Measurements from ENCODE around the gene ASB1. TPM values are rescaled to one million over a fixed set of nuclear protein-coding genes. Genes with fewer than 3 reads are reported as not detected.
A peak's percentile ranks its signal among the peaks of the same experiment; 100 is the strongest.

Gene ASB1
- total and polyA plus RNA-seq, 2 of the 13 experiments (the other 11 are each of a cell fraction or from before 2014, with no cell fraction given), result 48.6 to 49.2 TPM

DNA sequence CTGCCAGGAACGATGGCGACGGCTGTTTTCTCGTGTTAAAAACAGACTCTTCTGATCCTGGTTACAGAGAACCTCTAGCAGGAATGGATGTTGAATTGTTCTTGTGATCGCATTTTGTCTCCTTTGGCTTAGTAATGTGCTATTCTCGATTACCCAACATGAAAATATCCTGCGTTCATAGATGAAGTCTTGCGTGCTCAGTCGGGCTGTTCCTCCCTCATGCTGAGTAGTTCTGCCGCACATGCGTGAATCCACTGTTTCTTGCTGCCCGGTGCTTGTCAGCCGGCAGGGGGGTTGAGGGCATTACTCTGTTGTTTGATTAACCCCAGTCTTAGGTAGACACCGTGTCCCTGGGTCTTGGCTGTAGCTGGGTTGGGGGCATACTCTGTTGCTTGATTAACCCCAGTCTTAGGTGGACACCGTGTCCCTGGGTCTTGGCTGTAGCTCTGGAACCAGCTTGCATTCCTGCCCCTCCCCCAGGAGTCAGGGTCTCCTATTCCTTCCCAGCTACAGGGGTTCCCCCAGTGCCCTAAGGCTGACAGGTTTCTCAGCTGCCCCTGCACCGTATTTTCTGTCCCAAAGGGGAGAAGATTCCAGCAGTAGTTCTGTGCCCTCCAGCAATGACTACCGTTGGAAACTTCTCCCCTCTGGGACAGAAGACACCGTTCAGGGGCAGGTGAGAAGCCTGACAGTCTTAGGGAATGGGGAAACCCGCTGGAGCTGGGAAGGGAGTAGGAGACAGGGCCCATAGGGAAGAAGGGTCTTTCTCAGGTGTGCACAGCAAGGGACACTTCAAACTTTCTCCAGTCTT lies 22.1 kb upstream of the ASB1 start (continued):
- TF ChIP-seq, protein P1, sequence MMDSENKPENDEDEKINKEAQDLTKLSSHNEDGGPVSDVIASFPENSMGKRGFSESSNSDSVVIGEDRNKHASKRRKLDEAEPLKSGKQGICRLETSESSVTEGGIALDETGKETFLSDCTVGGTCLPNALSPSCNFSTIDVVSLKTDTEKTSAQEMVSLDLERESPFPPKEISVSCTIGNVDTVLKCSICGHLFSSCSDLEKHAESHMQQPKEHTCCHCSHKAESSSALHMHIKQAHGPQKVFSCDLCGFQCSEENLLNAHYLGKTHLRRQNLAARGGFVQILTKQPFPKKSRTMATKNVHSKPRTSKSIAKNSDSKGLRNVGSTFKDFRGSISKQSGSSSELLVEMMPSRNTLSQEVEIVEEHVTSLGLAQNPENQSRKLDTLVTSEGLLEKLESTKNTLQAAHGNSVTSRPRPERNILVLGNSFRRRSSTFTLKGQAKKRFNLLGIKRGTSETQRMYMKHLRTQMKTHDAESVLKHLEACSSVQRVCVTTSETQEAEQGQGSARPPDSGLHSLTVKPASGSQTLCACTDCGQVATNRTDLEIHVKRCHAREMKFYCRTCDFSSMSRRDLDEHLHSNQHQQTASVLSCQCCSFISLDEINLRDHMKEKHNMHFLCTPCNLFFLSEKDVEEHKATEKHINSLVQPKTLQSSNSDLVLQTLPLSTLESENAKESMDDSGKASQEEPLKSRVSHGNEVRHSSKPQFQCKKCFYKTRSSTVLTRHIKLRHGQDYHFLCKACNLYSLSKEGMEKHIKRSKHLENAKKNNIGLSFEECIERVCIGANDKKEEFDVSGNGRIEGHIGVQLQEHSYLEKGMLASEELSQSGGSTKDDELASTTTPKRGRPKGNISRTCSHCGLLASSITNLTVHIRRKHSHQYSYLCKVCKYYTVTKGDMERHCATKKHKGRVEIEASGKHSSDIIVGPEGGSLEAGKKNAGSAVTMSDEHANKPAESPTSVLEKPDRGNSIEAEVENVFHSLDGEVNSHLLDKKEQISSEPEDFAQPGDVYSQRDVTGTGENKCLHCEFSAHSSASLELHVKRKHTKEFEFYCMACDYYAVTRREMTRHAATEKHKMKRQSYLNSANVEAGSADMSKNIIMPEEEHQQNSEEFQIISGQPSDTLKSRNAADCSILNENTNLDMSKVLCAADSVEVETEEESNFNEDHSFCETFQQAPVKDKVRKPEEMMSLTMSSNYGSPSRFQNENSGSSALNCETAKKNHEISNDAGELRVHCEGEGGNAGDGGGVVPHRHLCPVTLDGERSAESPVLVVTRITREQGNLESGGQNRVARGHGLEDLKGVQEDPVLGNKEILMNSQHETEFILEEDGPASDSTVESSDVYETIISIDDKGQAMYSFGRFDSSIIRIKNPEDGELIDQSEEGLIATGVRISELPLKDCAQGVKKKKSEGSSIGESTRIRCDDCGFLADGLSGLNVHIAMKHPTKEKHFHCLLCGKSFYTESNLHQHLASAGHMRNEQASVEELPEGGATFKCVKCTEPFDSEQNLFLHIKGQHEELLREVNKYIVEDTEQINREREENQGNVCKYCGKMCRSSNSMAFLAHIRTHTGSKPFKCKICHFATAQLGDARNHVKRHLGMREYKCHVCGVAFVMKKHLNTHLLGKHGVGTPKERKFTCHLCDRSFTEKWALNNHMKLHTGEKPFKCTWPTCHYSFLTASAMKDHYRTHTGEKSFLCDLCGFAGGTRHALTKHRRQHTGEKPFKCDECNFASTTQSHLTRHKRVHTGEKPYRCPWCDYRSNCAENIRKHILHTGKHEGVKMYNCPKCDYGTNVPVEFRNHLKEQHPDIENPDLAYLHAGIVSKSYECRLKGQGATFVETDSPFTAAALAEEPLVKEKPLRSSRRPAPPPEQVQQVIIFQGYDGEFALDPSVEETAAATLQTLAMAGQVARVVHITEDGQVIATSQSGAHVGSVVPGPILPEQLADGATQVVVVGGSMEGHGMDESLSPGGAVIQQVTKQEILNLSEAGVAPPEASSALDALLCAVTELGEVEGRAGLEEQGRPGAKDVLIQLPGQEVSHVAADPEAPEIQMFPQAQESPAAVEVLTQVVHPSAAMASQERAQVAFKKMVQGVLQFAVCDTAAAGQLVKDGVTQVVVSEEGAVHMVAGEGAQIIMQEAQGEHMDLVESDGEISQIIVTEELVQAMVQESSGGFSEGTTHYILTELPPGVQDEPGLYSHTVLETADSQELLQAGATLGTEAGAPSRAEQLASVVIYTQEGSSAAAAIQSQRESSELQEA (CRISPR knock-in tag; IDR thresholded peaks at IDR 0.05; ENCODE audit: not compliant biosample characterization), result peak; percentile 44
- TF ChIP-seq ZNF75D (CRISPR knock-in tag; IDR thresholded peaks at IDR 0.05; ENCODE audit: borderline replicate concordance) (no peak), DMAP1 (CRISPR knock-in tag; IDR thresholded peaks at IDR 0.05) (no peak), HES4 (CRISPR knock-in tag; IDR thresholded peaks at IDR 0.05; ENCODE audit: borderline replicate concordance) (0 out of 2 replicates have a peak, but pooled peaks have one; percentile 4), NR1H2 (CRISPR knock-in tag; IDR thresholded peaks at IDR 0.05; ENCODE audit: borderline replicate concordance, low read depth) (no peak), ZNF136 (CRISPR knock-in tag; IDR thresholded peaks at IDR 0.05; ENCODE audit: low read depth) (no peak), RFX5 (IDR thresholded peaks at IDR 0.05; ENCODE audit: low read depth, low read length) (no peak), CBFB (CRISPR knock-in tag; IDR thresholded peaks at IDR 0.05) (no peak), ZNF20 (CRISPR knock-in tag; IDR thresholded peaks at IDR 0.05) (no peak), NR2F1 (CRISPR knock-in tag; IDR thresholded peaks at IDR 0.05) (no peak), PHB2 (IDR thresholded peaks at IDR 0.05; ENCODE audit: partially characterized antibody) (no peak), U2AF2 (IDR thresholded peaks at IDR 0.05; ENCODE audit: low read depth, low read length) (no peak), FOXA1 (IDR thresholded peaks at IDR 0.05) (no peak), FOXA1 (CRISPR knock-in tag; IDR thresholded peaks at IDR 0.05) (no peak), SNAPC2 (CRISPR knock-in tag; IDR thresholded peaks at IDR 0.05) (no peak), ZNF569 (CRISPR knock-in tag; IDR thresholded peaks at IDR 0.05; ENCODE audit: borderline replicate concordance) (no peak), ZNF768 (CRISPR knock-in tag; IDR thresholded peaks at IDR 0.05) (0 out of 2 replicates have a peak, but pooled peaks have one; percentile 1), BHLHE40 (IDR thresholded peaks at IDR 0.05; ENCODE audit: low read length) (no peak), ZBTB38 (CRISPR knock-in tag; IDR thresholded peaks at IDR 0.05) (peak; percentile 18; the same call in 1 of the 2 replicates), ZNF772 (CRISPR knock-in tag; IDR thresholded peaks at IDR 0.05) (0 out of 2 replicates have a peak, but pooled peaks have one; percentile 28)
- TF ChIP-seq, protein P2, sequence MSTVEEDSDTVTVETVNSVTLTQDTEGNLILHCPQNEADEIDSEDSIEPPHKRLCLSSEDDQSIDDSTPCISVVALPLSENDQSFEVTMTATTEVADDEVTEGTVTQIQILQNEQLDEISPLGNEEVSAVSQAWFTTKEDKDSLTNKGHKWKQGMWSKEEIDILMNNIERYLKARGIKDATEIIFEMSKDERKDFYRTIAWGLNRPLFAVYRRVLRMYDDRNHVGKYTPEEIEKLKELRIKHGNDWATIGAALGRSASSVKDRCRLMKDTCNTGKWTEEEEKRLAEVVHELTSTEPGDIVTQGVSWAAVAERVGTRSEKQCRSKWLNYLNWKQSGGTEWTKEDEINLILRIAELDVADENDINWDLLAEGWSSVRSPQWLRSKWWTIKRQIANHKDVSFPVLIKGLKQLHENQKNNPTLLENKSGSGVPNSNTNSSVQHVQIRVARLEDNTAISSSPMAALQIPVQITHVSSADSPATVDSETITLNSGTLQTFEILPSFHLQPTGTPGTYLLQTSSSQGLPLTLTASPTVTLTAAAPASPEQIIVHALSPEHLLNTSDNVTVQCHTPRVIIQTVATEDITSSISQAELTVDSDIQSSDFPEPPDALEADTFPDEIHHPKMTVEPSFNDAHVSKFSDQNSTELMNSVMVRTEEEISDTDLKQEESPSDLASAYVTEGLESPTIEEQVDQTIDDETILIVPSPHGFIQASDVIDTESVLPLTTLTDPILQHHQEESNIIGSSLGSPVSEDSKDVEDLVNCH (CRISPR knock-in tag; IDR thresholded peaks at IDR 0.05), result no peak

Measured in HepG2 (cell line).